ENCODE measurements around the gene UMODL1.

The UMODL1 gene

GRCh38 chr21:42063571-42064521 is 7.3 kb upstream of the UMODL1 start:
- TF ChIP-seq CTCF (IDR thresholded peaks at IDR 0.05; ENCODE audit: borderline replicate concordance, insufficient read depth, low read depth, low read length): peak; percentile 32
- H3K4me3 ChIP-seq (ENCODE audit: low read depth, low read length): peak overlapping the region; percentile 60

DNA sequence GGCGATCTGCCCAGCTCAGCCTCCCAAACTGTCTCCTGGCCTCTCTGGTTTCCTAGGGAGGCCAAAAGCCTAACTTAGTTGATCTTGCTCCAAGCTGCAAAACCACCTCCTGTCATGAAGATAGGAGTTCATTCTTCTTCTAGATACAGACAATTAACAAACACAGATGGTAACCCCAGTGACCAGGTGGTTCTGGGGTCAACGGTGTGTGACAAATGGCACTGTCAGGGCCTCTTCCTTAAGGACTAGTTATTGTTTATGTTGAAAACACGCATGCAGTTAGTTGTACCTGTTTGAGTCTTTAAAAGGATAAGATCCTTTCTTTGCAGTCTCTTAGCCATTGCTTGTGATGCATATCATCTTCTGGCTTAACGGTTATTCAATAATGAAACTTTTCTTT is 4.6 kb upstream of the UMODL1 start:
- no peak overlapping the region for H3K4me3 ChIP-seq (ENCODE audit: low read depth, low read length)
- no peak for TF ChIP-seq CTCF (IDR thresholded peaks at IDR 0.05; ENCODE audit: borderline replicate concordance, insufficient read depth, low read depth, low read length)

DNA sequence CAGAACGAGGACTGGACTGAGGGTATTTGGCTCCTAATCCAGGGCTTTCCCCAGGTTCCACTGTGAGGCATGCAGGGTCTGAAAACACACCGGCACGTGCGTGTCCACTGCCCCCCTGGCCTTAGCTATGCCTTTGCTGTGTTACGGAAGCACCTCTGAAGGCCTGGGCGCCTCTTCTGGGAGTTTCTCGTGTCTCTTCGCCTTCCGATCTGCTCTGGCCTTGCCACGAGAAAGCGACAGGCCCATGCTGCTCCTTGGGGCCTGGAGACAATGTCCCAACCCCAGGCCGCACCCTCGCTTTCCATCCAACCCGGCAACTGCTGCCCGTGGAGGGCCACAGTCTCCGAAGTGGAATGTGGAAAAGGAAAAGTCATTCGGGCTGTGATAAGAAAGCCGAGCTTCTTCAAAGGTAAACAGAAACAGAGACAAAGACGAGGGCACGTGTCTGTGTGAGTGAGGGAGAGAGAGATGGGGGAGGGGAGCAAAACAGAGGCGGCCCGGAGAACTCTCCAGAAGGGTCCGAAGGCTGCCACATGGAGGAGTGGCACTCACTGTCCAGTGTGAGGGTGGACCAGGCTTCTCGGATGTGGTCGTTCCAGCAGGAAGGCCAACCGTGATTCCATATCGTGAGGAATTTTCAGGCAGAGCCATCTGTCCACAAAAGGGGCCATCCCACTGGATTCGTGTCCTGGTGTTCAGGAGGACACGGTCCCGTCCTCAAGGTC is 3.4 kb upstream of the UMODL1 start:
- TF ChIP-seq CTCF (IDR thresholded peaks at IDR 0.05; ENCODE audit: borderline replicate concordance, insufficient read depth, low read depth, low read length): no peak
- no peak overlapping the region for H3K4me3 ChIP-seq (ENCODE audit: low read depth, low read length)

DNA sequence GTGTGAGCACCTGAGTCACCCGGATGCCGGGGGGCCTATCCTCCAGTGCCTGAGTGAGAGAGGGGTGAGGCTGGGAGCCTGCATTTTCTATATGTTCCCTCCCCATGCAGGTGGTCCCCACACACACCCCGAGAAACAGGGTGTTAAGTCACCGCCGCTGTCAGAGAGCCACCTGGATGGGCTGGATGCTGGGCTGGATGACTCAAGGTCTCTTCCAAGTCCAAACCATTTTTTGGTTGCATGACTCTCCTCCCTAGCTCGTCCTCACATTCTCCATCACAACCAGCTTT is 2.9 kb upstream of the UMODL1 start:
- no peak for TF ChIP-seq CTCF (IDR thresholded peaks at IDR 0.05; ENCODE audit: borderline replicate concordance, insufficient read depth, low read depth, low read length)
- H3K4me3 ChIP-seq (ENCODE audit: low read depth, low read length): no peak overlapping the region

DNA sequence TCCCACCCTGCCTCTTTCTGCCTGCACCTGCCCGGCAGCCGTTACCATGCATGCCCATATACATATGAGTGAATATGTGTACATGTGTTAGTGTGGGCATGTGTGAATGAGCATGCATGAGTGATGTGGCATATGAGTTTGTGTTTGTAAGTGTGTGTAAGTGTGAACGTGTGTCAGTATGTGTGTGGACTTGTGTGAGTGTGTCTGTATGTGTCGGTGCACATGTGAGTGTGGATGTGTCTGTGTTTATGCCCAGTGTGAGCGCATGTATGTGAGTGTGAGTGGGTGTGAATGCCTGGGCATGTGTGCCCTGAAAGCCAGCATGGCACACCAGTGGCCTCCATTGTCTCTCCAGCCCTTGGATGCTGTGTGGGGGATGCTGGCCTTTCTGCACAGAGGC is 2.5 kb upstream of the UMODL1 start:
- TF ChIP-seq CTCF (IDR thresholded peaks at IDR 0.05; ENCODE audit: borderline replicate concordance, insufficient read depth, low read depth, low read length): no peak
- H3K4me3 ChIP-seq (ENCODE audit: low read depth, low read length): no peak overlapping the region

DNA sequence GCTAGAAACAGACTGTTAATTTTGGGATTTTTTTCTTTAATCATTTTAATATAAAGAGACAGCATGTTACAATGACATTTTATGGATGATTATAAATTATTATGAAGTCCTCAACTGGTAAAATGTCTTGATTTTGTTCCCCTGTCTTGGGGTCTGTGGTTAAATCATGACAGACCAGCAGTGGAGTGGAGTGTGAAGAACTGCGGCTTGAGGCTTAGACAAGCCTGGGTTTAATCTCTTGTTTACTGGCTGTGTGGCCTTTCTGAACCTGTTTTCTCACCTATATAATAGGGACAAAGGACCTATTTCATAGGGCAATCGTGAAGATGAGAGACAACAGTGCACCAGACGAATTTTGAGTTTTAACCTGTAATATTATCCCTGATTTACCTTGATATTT is 1.8 kb upstream of the UMODL1 start:
- TF ChIP-seq CTCF (IDR thresholded peaks at IDR 0.05; ENCODE audit: borderline replicate concordance, insufficient read depth, low read depth, low read length): no peak
- H3K4me3 ChIP-seq (ENCODE audit: low read depth, low read length): no peak overlapping the region

DNA sequence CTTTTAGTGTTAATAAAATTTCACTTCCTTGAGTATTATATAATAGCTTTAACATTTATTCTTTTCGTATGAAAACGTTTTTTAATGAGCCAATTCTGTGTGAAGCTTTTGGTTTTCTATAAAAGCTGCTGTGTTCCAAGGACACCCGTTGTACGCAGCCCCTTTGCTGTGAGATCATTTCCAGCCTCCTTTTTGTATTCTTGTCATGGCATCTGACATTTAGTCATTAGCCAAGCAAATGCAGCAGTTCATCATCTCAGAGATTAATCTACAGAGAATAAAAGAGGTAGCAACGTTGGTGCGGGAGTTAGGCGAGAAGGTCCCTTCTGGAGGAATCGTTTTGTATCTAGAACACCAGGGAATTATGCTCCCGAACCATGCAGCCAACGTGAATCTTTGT is 1.3 kb upstream of the UMODL1 start:
- TF ChIP-seq CTCF (IDR thresholded peaks at IDR 0.05; ENCODE audit: borderline replicate concordance, insufficient read depth, low read depth, low read length): no peak
- H3K4me3 ChIP-seq (ENCODE audit: low read depth, low read length): no peak overlapping the region
